CD4-positive, alpha-beta T cell treated with Interleukin-17A for 4 hours (primary cell): ENCODE measurements around the gene OIP5.
"Not testable (repeated sequence)": the region's sequence is repeated elsewhere in the genome, so short reads cannot be mapped to it uniquely, and the experiment has no call there.

Experiments used
- DNase-seq: peaks from one replicate; pipeline ENCODE4 v3.0.0-alpha.2; 2020; ENCODE audit warnings: mixed read lengths

Gene OIP5

DNA sequence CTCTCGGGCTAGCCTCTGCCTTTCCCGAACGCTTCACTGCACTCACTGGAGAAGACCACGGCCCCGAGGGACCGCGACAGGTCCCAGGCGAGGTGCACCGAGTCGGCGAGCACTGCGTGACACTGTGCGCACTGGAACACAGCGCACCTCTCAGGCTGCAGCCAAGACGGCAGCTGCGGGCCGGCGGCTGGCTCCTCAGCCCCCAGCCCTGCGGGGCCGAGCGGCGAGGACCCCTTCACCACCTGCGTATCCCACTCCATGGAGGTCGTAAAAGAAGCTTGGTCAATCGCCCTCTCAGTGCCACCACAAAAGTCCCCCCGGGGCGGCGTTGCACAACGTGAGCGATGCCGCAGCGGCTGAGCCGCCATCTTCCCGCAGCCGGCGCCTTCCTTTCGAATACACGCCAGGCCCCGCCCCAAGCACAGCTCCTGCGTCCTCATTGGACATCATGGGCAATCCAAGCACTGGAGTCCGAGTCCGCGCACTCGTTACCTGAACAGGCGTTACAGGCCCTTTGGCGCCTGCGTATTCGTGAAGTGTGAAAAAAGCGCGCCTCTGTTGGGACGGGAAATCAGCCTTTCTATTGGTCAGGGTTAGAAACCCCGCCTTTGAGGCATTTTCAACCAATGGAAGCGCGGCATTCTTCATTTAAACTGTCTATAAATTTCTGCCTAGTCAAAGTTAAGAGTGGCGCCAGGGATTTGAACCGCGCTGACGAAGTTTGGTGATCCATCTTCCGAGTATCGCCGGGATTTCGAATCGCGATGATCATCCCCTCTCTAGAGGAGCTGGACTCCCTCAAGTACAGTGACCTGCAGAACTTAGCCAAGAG lies at the start of gene OIP5, which contains the start of gene NUSAP1:
Gene OIP5 (minus strand): TSS at position 398 of the 832 bp plus-strand sequence. CDS start 30 bp downstream, at position 368.
Gene NUSAP1 (plus strand): TSS at position 688 of the 832 bp plus-strand sequence. CDS start 77 bp downstream, at position 765.
- DNase-seq = peak; percentile 98

DNA sequence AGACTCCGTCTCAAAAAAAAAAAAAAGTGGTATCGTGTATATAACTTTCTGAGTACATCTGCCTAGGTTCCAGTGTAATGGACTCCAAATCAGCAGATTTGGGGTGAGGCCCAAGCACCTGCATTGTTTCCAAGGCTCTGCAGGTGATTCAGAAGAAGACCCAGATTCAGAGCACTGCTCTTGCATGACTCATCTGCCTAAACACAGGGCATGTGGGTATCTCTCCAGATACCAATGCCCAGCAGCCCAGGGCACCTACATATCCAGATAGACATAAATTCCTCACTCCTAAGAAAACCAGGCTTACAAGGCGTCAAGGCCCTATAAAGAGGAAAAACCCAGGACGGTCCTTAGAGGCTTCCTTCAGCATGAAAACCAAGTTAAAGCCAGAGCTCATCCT lies 45.6 kb upstream of the OIP5 start:
- DNase-seq = no peak

DNA sequence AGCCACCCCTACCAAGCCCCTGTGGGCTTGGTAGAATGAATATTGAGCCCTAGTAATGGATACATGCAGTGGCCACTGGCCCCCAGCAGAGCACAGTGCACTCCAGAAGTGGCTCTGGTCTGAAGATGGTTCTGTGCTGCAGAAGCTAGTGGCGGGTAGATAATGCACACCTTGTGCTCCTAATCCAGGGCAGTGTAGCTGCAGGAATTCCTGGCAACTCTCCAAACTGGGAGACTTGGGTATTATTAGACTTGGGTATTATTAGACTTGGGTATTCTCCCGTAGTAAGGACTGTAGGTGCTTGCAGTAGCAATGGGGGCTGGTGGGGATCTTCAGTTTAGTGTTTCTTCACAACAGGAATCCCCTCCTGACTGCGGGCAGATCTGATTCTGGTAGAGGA lies 35.0 kb upstream of the OIP5 start:
- no peak for DNase-seq

DNA sequence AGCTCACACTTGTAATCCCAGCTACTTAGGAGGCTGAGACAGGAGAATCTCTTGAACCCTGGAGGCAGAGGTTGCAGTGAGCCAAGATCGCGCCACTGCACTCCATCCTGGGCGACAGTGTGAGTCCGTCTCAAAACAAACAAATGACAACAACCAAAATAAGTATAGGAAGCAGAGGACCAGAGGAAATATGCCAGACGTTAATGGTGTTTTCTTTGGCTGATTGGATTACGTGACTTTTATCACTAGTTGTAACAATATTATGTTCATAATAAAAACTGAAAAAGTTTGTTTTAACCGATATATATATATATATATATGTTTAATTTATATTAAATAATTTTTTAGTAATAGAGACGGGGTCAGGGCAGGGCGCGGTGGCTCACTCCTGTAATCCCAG lies 22.0 kb upstream of the OIP5 start:
- DNase-seq = no peak

DNA sequence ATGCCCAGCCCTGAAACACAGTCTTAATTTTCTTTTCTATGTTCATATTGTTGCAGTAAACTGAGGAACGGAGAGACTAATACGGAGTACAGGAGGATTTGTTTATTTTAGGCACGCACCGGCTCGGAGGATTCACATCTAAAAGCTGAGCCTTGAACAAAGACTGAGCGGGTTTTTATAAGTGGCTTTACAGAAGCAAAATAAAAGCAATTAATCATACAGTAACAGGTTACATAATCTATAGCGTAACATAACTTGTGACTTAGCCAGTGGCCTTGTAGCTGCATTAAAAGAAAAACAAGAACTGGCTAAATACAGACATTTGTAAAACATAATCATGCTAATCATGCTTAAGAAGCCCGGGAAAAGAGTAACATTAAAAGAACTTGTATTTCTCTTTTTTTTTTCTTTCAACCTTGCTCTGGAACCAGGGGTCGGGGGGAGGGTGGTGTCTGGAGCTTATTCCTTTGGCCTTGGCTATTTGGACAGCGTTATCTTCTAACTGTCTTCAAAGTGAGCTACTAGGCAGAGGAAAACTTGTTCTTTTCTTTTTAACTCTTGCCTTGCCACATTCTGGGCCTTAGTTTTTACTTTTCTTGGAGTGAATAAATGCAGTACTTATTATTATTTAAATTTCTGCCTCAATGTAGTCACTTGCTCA lies 17.8 kb upstream of the OIP5 start:
- no peak for DNase-seq

DNA sequence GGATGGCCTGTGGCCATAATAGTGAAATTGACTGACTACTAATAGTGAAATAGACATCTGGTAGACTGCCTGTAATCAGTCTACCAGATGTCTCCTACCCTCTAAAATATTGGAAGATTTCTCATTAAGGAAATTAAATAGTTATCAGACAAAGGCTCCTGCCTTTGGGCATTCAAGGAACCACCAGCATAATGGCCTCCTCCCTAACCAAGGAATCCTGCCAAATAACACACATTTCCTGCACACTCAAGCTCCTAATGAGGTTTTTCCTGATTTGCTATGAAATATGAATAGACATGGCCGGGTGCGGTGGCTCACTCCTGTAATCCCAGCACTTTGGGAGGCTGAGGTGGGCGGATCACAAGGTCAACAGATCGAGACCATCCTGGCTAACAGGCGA lies 14.8 kb upstream of the OIP5 start:
- DNase-seq = no peak

DNA sequence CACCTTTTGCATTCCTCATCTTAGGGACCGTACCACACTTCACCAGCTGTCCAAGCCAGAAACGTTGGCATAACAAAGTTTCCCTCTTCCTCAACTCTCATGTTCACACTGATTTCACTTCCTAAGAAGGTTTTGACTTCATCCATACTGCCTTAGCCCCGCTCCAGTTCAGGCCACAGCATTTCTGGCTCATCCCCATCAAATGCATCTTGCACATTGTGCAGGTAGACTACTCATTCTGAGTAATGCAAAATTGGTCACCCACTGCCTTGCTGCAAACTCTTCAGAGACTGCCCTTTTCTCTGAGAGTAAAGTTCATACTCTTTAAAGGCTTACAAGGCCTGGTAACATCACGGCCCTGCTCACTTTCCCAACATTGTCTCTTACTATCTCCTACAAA lies 9.1 kb upstream of the OIP5 start:
- no peak for DNase-seq

DNA sequence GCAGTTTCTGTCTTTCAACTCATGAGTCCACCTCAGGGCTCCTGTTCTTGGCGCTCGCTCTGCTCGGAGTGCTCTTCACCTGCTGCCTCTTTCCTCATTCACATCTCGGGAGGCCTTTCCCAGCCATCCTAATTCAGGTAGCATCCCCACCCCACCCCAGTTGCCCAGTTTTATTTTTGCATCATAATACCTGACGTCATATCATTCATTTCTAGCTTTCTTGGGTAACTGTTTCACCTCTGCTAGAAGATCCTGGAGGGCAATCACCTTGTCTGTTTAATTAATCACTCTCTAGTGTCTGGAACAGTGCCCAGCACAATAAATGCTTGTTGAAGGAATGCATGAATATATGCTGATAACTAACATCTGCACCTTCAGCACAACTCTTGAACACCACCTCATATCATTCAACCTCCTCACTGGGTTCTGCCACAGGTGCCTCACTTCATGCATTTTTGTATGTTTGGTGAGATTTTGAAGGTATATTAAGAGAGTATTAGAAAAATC lies 7.9 kb upstream of the OIP5 start:
- DNase-seq = no peak

DNA sequence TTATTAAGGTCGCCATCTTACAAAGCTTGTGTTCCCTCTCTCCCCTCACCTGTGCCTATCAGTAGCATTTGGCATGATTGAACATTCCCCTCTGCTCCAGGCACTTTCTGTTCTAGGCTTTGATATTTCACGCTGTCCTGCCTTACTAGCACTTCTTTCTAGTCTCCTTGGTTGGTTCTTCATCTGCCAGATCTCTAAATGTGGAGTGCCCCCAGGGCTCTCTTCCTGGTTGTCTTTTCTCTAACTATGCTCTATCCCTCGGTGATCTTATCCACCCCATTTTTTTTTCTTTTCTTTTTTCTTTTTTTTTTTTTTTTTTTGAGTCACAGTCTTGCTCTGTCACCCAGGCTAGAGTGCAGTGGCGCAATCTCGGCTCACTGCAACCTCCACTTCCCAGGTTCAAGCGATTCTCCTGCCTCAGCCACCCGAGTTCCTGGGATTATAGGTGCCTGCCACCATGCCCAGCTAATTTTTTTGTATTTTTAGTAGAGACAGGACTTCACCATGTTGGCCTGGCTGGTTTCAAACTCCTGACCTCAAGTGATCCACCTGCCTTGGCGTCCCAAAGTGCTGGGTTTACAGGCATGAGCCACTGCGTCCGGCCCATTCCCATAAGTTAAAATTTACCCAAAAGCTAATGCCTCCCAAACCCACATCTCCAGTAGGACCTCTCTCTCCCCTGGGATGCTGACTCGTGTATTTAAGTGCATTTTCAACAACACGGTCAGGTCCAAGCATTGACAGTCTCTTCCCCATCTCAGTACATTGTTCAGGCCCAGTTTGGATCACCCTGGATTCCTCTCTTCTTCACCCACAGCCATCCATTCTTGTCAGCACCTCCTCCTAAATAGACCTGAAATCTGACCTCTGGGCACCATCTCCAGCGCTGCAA lies 5.5 kb upstream of the OIP5 start:
- no peak for DNase-seq

DNA sequence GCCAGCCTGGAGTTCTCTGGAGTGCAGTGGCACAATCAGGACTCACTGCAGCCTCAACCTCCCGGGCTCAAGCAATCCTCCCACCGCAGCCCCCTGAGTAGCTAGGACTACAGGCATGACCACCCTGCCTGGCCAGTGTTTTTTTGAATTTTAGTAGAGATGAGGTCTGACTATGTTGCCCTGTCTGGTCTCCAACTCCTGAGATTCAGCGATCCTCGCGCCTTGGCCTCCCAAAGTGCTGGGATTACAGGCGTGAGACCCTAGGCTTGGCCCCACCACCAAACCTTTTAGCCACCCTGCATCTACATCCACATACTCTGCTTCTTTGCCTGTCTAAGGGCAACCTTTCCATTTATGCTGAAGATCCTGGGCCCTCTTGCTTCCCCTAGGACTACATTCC lies 4.7 kb upstream of the OIP5 start:
- DNase-seq = no peak

DNA sequence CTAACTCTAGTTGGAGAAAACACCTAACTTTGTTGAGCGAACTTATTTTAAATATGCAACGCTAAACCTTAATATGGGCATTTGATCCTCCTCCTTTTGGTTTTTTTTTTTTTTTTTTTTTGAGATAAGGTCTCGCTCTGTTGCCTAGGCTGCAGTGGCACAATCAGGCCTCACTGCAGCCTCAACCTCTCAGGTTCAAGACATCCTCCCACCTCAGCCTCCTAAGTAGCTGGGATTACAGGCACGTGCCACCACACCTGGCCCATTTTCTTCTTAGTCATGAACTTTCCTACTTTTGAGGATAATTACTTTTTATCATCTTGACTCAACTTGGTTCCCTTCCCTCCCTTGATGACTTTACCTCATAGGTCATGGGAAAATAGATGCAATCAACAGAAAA lies 4.2 kb upstream of the OIP5 start:
- DNase-seq = no peak

DNA sequence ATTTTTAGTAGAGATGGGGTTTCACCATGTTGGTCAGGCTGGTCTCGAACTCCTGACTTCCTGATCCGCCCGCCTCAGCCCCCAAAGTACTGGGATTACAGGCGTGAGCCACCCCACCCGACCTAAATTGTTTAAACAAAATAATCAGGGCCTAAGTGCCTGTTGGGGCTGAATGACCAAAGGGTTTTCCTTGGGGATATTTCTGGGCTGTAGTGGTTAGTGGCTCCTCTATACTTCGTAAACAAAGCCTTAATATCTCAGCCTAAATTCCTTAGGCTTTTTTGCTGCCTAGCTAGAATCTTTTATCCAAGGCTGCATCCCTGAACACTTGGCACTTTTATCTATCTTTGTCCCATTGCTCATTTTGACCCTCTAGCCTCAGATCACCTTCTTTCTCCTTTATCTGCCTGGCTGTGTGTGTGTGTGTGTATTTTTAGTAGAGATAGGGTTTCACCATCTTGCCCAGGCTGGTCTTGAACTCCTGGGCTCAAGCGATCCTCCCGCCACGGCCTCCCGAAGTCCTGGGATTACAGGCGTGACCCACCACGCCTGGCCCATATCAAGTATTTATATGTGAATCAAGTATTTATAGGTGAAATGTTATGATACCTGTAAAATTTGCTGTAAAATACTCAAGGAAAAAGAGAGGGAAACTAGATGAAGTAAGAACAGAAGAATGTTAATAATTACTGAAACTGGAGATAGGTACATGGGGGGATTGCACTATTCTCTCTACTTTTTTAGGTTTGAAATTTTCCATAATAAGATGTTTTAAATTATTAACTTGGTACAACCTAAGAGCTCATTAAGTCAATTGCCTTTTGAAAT lies 2.1 kb upstream of the OIP5 start:
- DNase-seq = no peak

DNA sequence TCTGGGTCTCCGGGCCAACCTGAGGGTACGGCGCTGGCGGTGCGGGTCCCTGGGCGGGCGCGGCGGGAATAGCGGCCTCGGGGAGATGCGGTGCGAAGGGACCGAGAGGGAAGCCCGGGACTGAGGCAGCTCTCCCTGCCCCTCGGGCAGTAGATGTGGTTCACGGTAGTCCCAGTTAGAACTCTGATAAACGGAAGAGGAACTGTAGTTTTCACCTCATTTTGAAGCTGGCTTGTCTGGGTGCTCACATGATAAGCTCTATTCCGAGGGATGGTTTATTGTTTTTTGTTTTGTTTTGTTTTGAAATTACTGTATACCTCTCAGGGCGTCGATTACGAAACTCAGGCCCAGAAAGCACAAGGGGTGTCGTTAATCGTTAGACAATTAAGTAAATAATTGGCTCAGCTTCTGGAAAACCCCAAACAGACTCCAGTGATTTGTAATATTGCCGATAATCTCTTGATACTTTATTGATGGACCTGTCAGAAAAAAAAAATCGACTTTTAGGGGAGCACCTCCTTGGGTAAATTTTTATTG lies 703 bp upstream of the OIP5 start:
- DNase-seq = no peak

DNA sequence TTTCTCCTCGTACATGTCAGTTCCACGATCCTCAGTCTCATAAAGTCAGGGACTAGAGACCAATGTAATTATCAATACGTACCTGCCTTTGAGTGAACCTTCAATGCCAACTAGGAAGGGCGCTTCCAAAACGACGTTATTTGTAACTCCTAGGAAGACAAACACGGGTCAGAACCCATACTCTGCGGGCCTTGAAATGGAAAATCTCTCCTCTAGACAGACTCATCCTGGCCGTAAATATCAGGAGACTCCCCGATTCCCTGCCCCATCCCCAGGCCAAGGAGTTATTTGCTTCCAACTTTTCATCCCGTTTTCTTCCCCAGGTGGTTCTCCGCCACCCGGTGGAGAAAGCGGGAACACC lies 578 bp downstream of the OIP5 start:
- DNase-seq = no peak

DNA sequence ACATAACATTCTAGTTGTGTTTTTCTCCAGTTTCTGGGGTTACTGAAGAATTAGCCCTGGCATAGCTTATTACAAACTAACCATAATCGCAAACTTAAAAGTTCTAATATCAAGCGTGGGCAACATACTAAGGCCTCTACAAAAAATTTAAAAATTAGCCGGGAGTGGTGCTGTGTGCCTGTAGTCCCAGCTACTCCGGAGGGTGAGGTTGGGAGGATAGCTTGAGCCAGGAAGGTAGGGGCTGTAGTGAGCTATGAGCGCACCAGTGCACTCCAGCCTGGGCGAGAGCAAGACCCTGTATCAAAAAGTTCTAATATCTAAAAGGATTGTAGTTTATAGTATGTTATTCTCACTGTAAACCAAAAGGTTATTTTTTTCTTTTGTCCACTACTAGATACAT lies 1.1 kb downstream of the OIP5 start:
- DNase-seq = no peak

DNA sequence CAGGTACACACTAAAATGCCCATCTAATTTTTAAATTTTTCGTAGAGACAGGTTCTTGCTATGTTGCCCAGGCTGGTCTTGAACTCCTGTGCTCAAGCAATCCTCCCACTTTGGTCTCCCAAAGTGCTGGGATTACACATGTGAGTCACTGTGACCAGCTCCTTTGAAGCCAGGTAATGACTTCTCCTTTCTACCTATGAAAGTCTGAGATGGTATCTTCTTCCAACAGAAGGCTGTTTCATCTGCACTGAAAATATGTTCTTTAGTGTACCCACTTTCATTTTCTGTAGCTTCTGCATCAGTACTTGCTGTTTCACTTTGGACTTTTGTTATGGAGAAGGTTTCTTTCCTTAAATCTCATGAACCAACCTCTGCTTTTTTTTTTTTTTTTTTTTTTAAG lies 8.8 kb downstream of the OIP5 start:
- DNase-seq = no peak

DNA sequence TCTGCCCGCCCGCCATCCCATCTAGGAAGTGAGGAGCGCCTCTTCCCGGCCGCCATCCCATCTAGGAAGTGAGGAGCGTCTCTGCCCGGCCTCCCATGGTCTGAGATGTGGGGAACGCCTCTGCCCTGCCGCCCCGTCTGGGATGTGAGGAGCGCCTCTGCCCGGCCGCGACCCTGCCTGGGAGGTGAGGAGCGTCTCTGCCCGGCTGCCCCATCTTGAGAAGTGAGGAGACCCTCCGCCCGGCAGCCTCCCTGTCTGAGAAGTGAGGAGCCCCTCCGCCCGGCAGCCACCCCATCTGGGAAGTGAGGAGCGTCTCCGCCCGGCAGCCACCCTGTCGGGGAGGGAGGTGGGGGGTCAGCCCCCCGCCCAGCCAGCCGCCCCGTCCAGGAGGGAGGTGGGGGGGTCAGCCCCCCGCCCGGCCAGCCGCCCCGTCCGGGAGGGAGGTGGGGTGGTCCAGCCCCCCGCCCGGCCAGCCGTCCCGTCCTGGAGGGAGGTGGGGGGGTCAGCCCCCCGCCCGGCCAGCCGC lies 11.5 kb downstream of the OIP5 start:
- not testable (repeated sequence) for DNase-seq

DNA sequence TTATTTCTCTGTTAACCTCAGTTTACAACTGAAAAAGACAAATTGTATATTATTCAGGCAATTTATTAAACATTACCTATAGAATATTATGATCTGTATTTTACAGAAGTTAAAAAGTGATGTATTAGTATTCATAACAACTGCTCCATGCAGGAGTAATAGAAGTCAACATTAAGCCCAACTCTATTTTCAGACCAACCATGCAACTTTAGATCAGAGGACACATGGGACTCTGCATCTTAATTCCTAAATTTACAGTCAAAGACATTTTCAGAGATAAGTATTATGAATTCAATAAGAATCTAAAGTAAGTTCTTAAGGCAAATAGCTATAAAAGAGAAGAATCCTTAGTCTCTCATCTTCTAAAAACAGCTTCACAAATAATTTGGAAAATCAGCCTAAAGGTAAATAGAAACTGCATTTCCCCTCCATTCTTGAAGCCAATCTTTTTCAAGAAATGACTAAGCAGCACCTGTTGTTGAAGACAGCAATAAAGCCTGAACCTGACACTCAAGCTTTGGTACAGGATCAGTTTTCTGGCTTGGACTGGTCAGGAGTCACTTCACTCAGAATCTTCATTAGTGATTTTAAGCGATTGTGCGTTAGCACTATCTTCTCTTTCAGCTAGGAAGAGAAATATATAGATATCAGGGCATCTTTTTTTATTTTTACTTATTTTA lies 23.0 kb downstream of the OIP5 start:
- no peak for DNase-seq

DNA sequence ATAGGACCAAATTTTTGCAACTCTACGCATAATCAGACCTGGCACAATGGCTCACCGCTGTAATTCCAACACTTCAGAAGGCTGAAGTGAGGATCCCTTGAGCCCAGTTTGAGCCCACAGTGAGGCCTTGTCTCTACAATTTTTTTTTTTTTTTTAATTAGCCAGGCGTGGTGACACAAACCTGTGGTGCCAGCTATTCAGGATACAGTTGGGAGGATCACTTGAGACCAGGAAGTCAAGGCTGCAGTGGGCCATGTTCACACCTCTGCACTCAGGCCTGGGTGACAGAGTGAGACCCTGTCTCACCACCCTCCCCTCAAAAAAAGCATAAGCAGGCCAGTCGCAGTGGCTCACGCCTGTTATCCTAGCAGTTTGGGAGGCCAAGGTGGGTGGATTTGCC lies 24.7 kb downstream of the OIP5 start:
- DNase-seq = no peak

DNA sequence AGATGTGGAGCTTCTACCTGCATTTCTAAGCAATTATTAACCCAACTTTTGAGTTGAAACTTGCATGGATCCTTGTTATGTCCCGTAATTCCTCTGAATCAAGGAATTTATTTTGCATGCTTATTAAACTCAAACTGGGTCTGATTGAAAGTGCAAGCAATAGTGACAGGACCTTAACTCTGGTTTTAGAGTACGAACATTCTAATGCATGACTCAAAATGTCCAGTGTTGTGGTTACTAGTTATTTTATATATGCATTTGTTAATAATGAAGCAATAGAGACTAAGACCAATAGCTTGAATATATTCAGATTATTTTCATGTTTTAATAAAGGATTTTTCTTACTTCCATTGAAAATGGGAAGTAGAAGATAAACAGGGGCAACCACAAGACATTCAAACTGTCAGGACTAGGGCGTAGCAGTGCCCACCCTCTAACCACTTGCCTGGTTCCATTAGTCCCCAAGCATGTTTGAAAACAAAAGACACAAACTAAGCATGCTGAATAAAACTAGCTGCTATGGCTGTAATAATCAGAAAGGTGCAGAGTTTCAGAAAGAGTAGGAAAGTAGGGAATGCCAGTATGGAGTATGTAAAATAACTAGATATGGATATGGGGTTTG lies 28.1 kb downstream of the OIP5 start:
- no peak for DNase-seq

DNA sequence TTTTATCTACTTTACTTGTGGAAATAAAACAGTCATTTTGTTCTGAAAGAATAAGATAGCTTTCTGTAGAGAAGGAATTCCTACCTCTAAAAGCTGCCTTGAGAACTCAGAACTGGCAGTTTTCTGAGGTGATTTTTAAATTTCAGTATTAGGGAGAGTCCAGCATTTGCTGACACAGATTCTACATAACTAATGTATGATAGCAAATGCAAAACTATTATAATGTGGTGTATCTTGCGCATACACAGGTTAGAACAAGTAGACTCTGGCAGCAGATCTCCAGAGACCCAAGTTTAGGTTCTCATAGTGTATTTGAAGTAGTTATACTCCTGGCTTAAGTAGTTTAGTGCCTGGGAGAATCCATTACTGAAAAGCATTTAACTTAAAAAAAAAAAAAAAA lies 30.8 kb downstream of the OIP5 start:
- no peak for DNase-seq
